Prostate gland (tissue), 2 donors: ENCODE measurements around the gene FBXL5. TPM values are rescaled to one million over a fixed set of nuclear protein-coding genes. Genes with fewer than 3 reads are reported as not detected.

Experiments used
- DNase-seq: peaks from one replicate; pipeline ENCODE4 v3.0.0-alpha.2; 2019; ENCODE audit warnings: low spot score
- H3K27ac ChIP-seq, 2 donors: fragments of 200-600 bp; sonication (generic); 2 replicates each; pipeline ENCODE4 v1.5.1; 2017 to 2019
- H3K27me3 ChIP-seq: fragments of 200-600 bp; sonication (generic); replicated peaks from 2 replicates; pipeline ENCODE4 v1.5.1; 2019; ENCODE audit not compliant: insufficient read depth
- H3K36me3 ChIP-seq, 2 donors: fragments of 200-600 bp; sonication (generic); 1 replicate in 1 of 2; 2 replicates in 1 of 2; pipeline versions ENCODE4 v1.5.1 to v1.8.1; 2017 to 2019
- H3K4me1 ChIP-seq: fragments of 200-600 bp; sonication (generic); replicated peaks from 2 replicates; pipeline ENCODE4 v1.5.1; 2019
- H3K4me3 ChIP-seq, 2 donors: fragments of 200-600 bp; sonication (generic); 2 replicates each; pipeline ENCODE4 v1.5.1; 2017 to 2019
- H3K9me3 ChIP-seq: fragments of 200-600 bp; sonication (generic); 2 replicates; pipeline ENCODE4 v1.5.1; 2017
- CTCF ChIP-seq, 4 experiments: fragments of 200-600 bp in 2 of 4; fragments of 450-650 bp in 2 of 4; sonication (generic) in 2 of 4; IDR thresholded peaks; 1 replicate in 3 of 4; 2 replicates in 1 of 4; pipeline ENCODE4 v1.5.1; 2016 to 2019; ENCODE audit warnings: antibody characterized with exemption in 4 of 4, mild to moderate bottlenecking in 2 of 4, moderate library complexity in 2 of 4
- POLR2A ChIP-seq: fragments of 450-650 bp; IDR thresholded peaks from one replicate; pipeline ENCODE4 v1.6.1; 2016; ENCODE audit warnings: antibody characterized with exemption, mild to moderate bottlenecking
- POLR2AphosphoS5 ChIP-seq: sonication (generic); formaldehyde crosslinking; IDR thresholded peaks from one replicate; pipeline ENCODE4 v1.6.1; 2017; ENCODE audit warnings: antibody characterized with exemption
- WGBS: methylation state at CpG from one replicate; pipeline ENCODE4 v1.1.5; 2018; 5-methylcytosine and 5-hydroxymethylcytosine counted together
- intact Hi-C: fragments of 100-400 bp; cut with DNase I; formaldehyde crosslinking; loops from one replicate; pipeline ENCODE4 v1.14.2; 2022
- total RNA-seq, 2 donors: library from RNA; depleted of rRNA; stranded (reverse); fragments of >200 nt; gene quantifications; one replicate each; pipeline ENCODE4 v1.1.0, GENCODE V29; 2016

The FBXL5 gene
- total RNA-seq, 2 donors from 2014 or later, result 86.0 to 123 TPM

- DNase-seq, result no peak
- 91% methylated on average over 3 of the region's 3 CpGs for WGBS
- H3K36me3 ChIP-seq, result no peaks in the 10 kb centered on the region
- intact Hi-C loops, result no loop called here
- no peaks in the 10 kb centered on the region for H3K27me3 ChIP-seq
- TF ChIP-seq POLR2AphosphoS5 (no peak), CTCF (IDR thresholded peaks at IDR 0.05) (no peak), POLR2A (no peak)
- H3K4me1 ChIP-seq, result no peaks in the 10 kb centered on the region
- no peak overlapping the region for H3K4me3 ChIP-seq
- no peak overlapping the region for H3K27ac ChIP-seq
- H3K9me3 ChIP-seq, result no peaks in the 10 kb centered on the region
Observed at GRCh38 chr4:15665753-15666365, 10.7 kb upstream of the FBXL5 start.

- Histone ChIP-seq H3K27ac (no peak overlapping the region), H3K4me3 (no peak overlapping the region)
- DNase-seq, result no peak
Observed at GRCh38 chr4:15659768-15660570, 4.8 kb upstream of the FBXL5 start.

GRCh38 chr4:15658781-15659180, 3.6 kb upstream of the FBXL5 start:
- no peaks in the 10 kb centered on the region for H3K9me3 ChIP-seq
- no peaks in the 10 kb centered on the region for H3K36me3 ChIP-seq
- H3K27ac ChIP-seq, result no peak overlapping the region
- TF ChIP-seq POLR2A, result no peak
- TF ChIP-seq POLR2AphosphoS5, result no peak
- no peak for TF ChIP-seq CTCF (IDR thresholded peaks at IDR 0.05)
- H3K4me1 ChIP-seq, result peaks cover under 1% of the 10 kb centered on the region
- no peaks in the 10 kb centered on the region for H3K27me3 ChIP-seq
- WGBS, result 90% methylated on average over 2 of the region's 2 CpGs
- no peak for DNase-seq
- H3K4me3 ChIP-seq, result no peak overlapping the region
- intact Hi-C loops, result loop anchor here (5.0 to 10.0 kb wide), 3 partner anchors 66 to 654 kb away; partner anchors contain the start of gene CPEB2

More at GRCh38 chr4:15659768-15660570, 4.8 kb upstream of the FBXL5 start:
- Histone ChIP-seq H3K9me3 (no peaks in the 10 kb centered on the region), H3K4me1 (no peaks in the 10 kb centered on the region), H3K36me3 (no peaks in the 10 kb centered on the region), H3K27me3 (no peaks in the 10 kb centered on the region)
- WGBS, result 85% methylated on average over 5 of the region's 5 CpGs
- no peak for TF ChIP-seq CTCF (IDR thresholded peaks at IDR 0.05)
- no peak for TF ChIP-seq POLR2AphosphoS5
- TF ChIP-seq POLR2A, result no peak
- intact Hi-C loops, result loop anchor here (5.0 to 10.0 kb wide), 3 partner anchors 68 to 655 kb away; partner anchors contain the start of gene CPEB2

GRCh38 chr4:15658136-15658770, 3.1 kb upstream of the FBXL5 start:
- Histone ChIP-seq H3K9me3 (no peaks in the 10 kb centered on the region), H3K4me1 (peaks cover 4% of the 10 kb centered on the region), H3K27ac (no peak overlapping the region), H3K27me3 (no peaks in the 10 kb centered on the region), H3K36me3 (no peaks in the 10 kb centered on the region), H3K4me3 (no peak overlapping the region)
- intact Hi-C loops, result loop anchor here (5.0 to 10.0 kb wide), 3 partner anchors 66 to 653 kb away; partner anchors contain the start of gene CPEB2
- TF ChIP-seq POLR2A (no peak), CTCF (IDR thresholded peaks at IDR 0.05) (no peak), POLR2AphosphoS5 (no peak)
- WGBS, result 85% methylated on average over 4 of the region's 4 CpGs
- no peak for DNase-seq
